K562 (cell line): ENCODE results near the gene GRM5. TPM values are rescaled to one million over a fixed set of nuclear protein-coding genes. Genes with fewer than 3 reads are reported as not detected.

Experiments used
- BDP1 ChIP-seq: IDR thresholded peaks from 3 replicates; pipeline ENCODE4 v1.6.1; 2011; ENCODE audit not compliant: insufficient read length, insufficient read depth
- CC2D1A ChIP-seq: fragments of 450-650 bp; IDR thresholded peaks from 2 replicates; pipeline ENCODE4 v1.6.1; 2017; ENCODE audit warnings: mild to moderate bottlenecking
- HDAC2 ChIP-seq: fragments of 450-650 bp; IDR thresholded peaks from 2 replicates; pipeline ENCODE4 v1.6.1; 2016; ENCODE audit warnings: mild to moderate bottlenecking
- HEY1 ChIP-seq: fragments of 250-450 bp; sonication (Bioruptor Pico); IDR thresholded peaks from 2 replicates; pipeline ENCODE4 v1.5.0; 2020; ENCODE audit warnings: mild to moderate bottlenecking, moderate library complexity, borderline replicate concordance
- SIN3A ChIP-seq, 2 experiments: fragments of 150-350 bp in 1 of 2; IDR thresholded peaks; 2 replicates each; pipeline ENCODE4 v1.6.1; 2011 to 2016; ENCODE audit warnings: borderline replicate concordance in 2 of 2, low read depth in 2 of 2, low read length in 2 of 2, mild to moderate bottlenecking in 2 of 2, moderate library complexity in 2 of 2; ENCODE audit not compliant: control insufficient read depth in 1 of 2
- SMARCA4 ChIP-seq: fragments of 450-650 bp; IDR thresholded peaks from 2 replicates; pipeline ENCODE4 v1.6.1; 2016
- SMC3 ChIP-seq: conservative IDR thresholded peaks from 2 replicates; pipeline ENCODE4 v1.6.1; 2011; ENCODE audit warnings: low read depth, low read length, improper control_type of control experiment; ENCODE audit not compliant: insufficient read depth
- YY1 ChIP-seq, 3 experiments: IDR thresholded peaks; 2 replicates each; pipeline ENCODE4 v1.6.1; 2011; ENCODE audit warnings: low read length in 2 of 3, mild to moderate bottlenecking in 2 of 3, moderate library complexity in 2 of 3, borderline replicate concordance in 1 of 3, control low read depth in 1 of 3, low read depth in 1 of 3; ENCODE audit not compliant: insufficient read depth in 3 of 3, insufficient replicate concordance in 2 of 3, control insufficient read depth in 1 of 3, insufficient read length in 1 of 3; ENCODE audit errors: extremely low read depth in 1 of 3
- ZNF445 ChIP-seq: fragments of 250-450 bp; sonication (Bioruptor Pico); IDR thresholded peaks from 2 replicates; pipeline ENCODE4 v1.4.0; 2020; ENCODE audit warnings: low read depth, mild to moderate bottlenecking, moderate library complexity
- polyA plus RNA-seq, 8 experiments: library from polyadenylated mRNA; depleted of rRNA in 4 of 8; stranded (reverse) in 5 of 8; unstranded in 3 of 8; fragments of >200 nt; fragmentation: Nextera tagmentation in 2 of 8; fragmentation: Illumina TruSeq in 1 of 8; extraction: Ambion mirVana in 2 of 8; extraction: Trizol in 1 of 8; gene quantifications; 2 replicates each; pipeline versions ENCODE4 v1.2.1 to v1.2.3, GENCODE V29; 2011 to 2014; ENCODE audit warnings: inconsistent platforms in 1 of 8, missing spikeins in 1 of 8
- total RNA-seq, 7 experiments: library from RNA; depleted of rRNA in 6 of 7; stranded (reverse); fragments of >200 nt in 6 of 7; fragmentation: Illumina TruSeq in 2 of 7; extraction: Trizol in 2 of 7; gene quantifications; 2 replicates each; pipeline versions ENCODE4 v1.2.1 to v1.2.3, GENCODE V29; 2011 to 2021; ENCODE audit warnings: low replicate concordance in 1 of 7
- TF ChIP-seq, protein P1 (sequence below): fragments of 250-450 bp; sonication (Bioruptor Pico); IDR thresholded peaks from 2 replicates; pipeline ENCODE4 v1.5.0; 2022; ENCODE audit warnings: mild to moderate bottlenecking
- TF ChIP-seq, protein P2 (sequence below): fragments of 450-650 bp; formaldehyde crosslinking; IDR thresholded peaks from 2 replicates; pipeline ENCODE4 v1.4.0; 2020; ENCODE audit warnings: mild to moderate bottlenecking, moderate library complexity
- TF ChIP-seq, protein P3 (sequence below), 3 experiments: IDR thresholded peaks in 2 of 3; conservative IDR thresholded peaks in 1 of 3; 2 replicates each; pipeline ENCODE4 v1.5.1; 2011 to 2012; ENCODE audit warnings: low read length in 3 of 3, mild to moderate bottlenecking in 3 of 3, control low read depth in 2 of 3, improper control_type of control experiment in 1 of 3, inconsistent platforms in 1 of 3, low read depth in 1 of 3, mixed read lengths in 1 of 3, moderate library complexity in 1 of 3; ENCODE audit not compliant: insufficient read depth in 2 of 3

The GRM5 gene
- total and polyA plus RNA-seq, 9 of the 15 experiments (the other 6 are each of a cell fraction or from before 2014, with no cell fraction given): not detected

DNA sequence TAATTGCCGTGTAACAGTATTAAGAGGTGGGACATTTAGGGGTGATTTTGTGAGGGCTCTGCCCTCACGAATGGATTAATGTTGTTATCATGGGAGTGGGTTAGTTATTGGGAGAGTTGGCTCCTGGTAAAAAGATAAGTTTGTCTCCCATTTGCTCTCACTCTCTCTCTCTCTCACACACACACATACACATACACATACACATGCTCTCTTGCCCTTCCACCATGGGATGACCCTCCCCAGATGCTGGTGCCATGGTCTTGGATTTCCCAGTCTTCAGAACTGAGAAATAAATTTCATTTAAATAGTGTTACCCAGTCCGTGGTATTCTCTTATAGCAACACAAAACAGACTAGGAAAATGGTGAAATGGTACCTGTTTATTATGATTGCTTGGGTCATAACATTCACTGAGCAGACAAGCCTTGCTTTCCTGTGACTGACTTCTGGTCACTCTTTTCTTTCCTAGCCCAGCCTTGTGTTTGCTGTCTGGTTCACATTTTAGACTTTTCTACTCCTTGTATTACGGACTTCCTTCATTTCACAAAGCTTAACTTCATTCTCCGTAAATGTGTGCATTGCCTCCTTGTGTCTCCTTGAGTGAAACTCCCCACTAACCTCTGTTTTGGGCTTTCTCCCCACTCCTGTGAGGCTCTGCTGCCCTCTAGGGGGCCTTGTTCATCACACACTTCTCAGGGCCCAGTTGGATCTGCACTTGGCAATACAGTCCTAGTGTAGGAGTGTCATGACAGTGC lies 521.7 kb downstream of the GRM5 start (continued):
- no peak for TF ChIP-seq SIN3A (IDR thresholded peaks at IDR 0.05; ENCODE audit: borderline replicate concordance in 2 of 2, control insufficient read depth in 1 of 2, low read depth in 2 of 2, low read length in 2 of 2)
- TF ChIP-seq, protein P1, sequence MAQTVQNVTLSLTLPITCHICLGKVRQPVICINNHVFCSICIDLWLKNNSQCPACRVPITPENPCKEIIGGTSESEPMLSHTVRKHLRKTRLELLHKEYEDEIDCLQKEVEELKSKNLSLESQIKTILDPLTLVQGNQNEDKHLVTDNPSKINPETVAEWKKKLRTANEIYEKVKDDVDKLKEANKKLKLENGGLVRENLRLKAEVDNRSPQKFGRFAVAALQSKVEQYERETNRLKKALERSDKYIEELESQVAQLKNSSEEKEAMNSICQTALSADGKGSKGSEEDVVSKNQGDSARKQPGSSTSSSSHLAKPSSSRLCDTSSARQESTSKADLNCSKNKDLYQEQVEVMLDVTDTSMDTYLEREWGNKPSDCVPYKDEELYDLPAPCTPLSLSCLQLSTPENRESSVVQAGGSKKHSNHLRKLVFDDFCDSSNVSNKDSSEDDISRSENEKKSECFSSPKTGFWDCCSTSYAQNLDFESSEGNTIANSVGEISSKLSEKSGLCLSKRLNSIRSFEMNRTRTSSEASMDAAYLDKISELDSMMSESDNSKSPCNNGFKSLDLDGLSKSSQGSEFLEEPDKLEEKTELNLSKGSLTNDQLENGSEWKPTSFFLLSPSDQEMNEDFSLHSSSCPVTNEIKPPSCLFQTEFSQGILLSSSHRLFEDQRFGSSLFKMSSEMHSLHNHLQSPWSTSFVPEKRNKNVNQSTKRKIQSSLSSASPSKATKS (CRISPR knock-in tag): no peak
- no peak for TF ChIP-seq YY1 (IDR thresholded peaks at IDR 0.05; ENCODE audit: borderline replicate concordance in 1 of 3, control insufficient read depth in 1 of 3, extremely low read depth in 1 of 3, insufficient read depth in 3 of 3, insufficient read length in 1 of 3, insufficient replicate concordance in 2 of 3, low read depth in 1 of 3, low read length in 2 of 3)
- no peak for TF ChIP-seq SMARCA4
- TF ChIP-seq HDAC2: no peak
- TF ChIP-seq CC2D1A: peak; percentile 79; the same call in 1 of the 2 replicates
- TF ChIP-seq ZNF445 (CRISPR knock-in tag): no peak
- TF ChIP-seq, protein P2, sequence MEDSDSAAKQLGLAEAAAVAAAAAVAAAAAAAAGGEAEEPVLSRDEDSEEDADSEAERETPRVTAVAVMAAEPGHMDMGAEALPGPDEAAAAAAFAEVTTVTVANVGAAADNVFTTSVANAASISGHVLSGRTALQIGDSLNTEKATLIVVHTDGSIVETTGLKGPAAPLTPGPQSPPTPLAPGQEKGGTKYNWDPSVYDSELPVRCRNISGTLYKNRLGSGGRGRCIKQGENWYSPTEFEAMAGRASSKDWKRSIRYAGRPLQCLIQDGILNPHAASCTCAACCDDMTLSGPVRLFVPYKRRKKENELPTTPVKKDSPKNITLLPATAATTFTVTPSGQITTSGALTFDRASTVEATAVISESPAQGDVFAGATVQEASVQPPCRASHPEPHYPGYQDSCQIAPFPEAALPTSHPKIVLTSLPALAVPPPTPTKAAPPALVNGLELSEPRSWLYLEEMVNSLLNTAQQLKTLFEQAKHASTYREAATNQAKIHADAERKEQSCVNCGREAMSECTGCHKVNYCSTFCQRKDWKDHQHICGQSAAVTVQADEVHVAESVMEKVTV (CRISPR knock-in tag): peak; percentile 96
- TF ChIP-seq HEY1 (CRISPR knock-in tag): no peak
- TF ChIP-seq SMC3: peak; percentile 94
- no peak for TF ChIP-seq BDP1
- TF ChIP-seq, protein P3, sequence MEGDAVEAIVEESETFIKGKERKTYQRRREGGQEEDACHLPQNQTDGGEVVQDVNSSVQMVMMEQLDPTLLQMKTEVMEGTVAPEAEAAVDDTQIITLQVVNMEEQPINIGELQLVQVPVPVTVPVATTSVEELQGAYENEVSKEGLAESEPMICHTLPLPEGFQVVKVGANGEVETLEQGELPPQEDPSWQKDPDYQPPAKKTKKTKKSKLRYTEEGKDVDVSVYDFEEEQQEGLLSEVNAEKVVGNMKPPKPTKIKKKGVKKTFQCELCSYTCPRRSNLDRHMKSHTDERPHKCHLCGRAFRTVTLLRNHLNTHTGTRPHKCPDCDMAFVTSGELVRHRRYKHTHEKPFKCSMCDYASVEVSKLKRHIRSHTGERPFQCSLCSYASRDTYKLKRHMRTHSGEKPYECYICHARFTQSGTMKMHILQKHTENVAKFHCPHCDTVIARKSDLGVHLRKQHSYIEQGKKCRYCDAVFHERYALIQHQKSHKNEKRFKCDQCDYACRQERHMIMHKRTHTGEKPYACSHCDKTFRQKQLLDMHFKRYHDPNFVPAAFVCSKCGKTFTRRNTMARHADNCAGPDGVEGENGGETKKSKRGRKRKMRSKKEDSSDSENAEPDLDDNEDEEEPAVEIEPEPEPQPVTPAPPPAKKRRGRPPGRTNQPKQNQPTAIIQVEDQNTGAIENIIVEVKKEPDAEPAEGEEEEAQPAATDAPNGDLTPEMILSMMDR (IDR thresholded peaks at IDR 0.05 in 2 of 3, conservative IDR thresholded peaks at IDR 0.05 in 1 of 3; ENCODE audit: insufficient read depth in 2 of 3, low read depth in 1 of 3, low read length in 3 of 3): peak; percentile 95 to 98 (median 97)
